GM19238 (cell line): ENCODE measurements around the gene SLC66A1.

Experiments used
- DNase-seq: peaks from one replicate; pipeline ENCODE4 v3.0.0; 2011; ENCODE audit warnings: low spot score; ENCODE audit not compliant: insufficient read length

SLC66A1 gene

GRCh38 chr1:19324665-19324990, 12.5 kb downstream of the SLC66A1 start:
- DNase-seq: no peak

DNA sequence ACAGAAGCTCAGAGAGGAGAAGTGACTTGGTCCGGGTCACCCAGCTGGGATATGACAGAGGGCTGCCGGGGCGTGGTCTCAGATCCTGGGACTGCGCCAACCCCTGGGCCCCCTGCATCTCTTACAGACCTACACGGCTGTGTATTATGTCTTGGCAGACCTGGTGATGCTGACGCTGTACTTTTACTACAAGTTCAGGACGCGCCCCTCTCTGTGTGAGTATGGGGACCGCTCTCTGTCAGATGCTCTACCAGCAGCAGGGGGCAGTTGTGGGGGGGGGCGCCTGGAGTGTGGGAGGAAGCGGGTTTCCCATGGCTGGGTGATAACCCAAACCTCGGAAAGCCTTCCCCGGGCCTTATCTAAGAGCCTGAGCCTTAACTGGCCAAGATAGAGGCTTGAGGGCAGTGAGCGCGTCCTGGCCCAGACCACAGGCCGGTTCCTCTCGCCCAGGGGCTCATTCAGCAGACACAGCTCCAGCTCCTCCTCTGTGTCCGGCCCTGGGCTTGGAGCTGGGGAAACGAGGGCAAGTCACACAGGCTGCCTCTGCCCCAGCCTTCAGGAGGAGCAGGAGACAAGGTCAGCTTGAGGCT, 13.3 kb downstream of the SLC66A1 start:
- DNase-seq: no peak

GRCh38 chr1:19325958-19326747, 14.0 kb downstream of the SLC66A1 start:
- no peak for DNase-seq

GRCh38 chr1:19326748-19327065, 14.6 kb downstream of the SLC66A1 start:
- no peak for DNase-seq

DNA sequence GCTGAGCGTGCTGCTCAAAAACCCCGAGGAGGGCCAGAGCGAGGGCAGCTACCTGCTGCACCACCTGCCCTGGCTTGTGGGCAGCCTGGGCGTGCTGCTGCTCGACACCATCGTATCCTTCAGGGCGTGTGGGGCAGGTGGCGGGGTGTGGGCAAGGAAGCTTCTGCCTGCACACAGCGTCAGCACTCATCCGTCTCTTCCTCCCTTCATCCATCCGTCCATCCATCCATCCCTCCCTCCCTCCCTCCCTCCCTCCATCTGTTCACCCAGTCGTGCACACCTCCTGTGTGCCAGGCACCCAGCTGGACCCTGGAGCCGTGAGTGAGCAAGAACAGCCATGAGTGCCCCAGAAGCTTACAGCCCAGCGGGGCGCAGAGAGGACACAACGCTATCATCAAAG, 15.2 kb downstream of the SLC66A1 start:
- DNase-seq: no peak

GRCh38 chr1:19327736-19328135, 15.6 kb downstream of the SLC66A1 start:
- DNase-seq: no peak

GRCh38 chr1:19328486-19328885, 16.4 kb downstream of the SLC66A1 start:
- no peak for DNase-seq

DNA sequence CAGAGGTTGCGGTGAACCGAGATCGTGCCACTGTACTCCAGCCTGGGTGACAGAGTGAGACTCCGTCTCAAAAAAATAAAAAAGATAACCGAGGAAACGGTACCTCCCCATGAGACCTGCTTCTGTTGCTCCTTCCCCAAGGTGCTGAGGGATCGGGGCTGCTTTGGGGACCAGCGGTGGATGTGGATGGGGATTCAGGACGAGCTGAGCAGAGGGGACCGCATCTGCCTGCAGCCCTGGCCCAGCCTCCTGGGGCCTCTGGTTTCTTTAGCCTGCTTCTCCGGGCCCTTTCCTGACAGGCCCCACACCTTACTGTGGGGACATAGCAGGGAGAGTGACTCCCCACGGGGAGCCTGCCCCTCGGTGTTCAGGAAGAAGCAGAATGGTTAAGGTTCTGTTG, 17.1 kb downstream of the SLC66A1 start:
- DNase-seq: no peak

- no peak for DNase-seq
These were observed 17.5 kb downstream of the SLC66A1 start for GRCh38 chr1:19329611-19330010.

- no peak for DNase-seq
These were observed 18.5 kb downstream of the SLC66A1 start for GRCh38 chr1:19330449-19331135.

GRCh38 chr1:19331262-19331878, 19.2 kb downstream of the SLC66A1 start:
- no peak for DNase-seq

DNA sequence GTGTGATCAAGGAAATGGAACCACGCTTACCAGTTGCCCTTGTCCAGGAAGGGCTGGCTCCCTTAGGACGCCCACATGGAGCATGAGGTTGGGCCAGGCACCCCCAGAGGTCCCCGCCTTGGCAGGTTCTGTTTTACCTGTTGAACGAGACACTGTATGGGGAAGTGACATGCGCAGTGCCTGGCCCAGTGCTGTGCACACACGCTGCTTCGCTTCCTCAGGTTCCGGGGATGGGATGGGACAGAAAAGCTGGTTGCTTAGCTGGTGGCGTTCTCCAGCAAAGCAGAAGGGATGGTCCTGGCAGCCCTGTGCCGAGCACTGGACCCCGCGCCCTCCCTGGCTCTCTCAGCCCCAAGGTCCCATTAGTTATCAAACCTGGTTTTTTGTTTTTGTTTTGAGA, 20.7 kb downstream of the SLC66A1 start:
- DNase-seq: no peak

- DNase-seq: no peak
These were observed 21.6 kb downstream of the SLC66A1 start for GRCh38 chr1:19333587-19334354.

GRCh38 chr1:19336543-19336942, 24.4 kb downstream of the SLC66A1 start:
- DNase-seq: no peak

GRCh38 chr1:19337289-19337688, 25.2 kb downstream of the SLC66A1 start:
- DNase-seq: no peak

DNA sequence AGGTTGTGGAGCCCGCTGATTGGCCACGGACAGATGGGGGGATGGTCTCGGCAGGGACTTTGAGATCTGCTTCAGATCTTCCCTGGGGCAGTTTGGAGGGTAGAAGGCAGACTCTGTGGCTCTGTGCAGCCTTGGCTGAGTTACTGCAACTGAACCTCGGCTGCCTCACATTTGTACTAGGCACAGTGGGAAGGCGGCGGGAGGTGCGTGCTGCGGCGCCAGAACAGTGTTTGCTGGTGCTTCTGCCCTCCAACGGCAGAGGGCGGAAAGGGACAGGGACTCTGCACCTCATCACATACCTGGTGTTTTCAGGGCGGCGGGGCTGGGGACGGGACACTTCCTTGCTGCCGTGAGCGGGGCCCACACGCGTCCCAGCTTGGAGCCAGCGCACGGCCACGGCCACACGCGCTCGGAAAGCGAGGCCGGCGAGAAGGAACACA, 26.2 kb downstream of the SLC66A1 start:
- no peak for DNase-seq

DNA sequence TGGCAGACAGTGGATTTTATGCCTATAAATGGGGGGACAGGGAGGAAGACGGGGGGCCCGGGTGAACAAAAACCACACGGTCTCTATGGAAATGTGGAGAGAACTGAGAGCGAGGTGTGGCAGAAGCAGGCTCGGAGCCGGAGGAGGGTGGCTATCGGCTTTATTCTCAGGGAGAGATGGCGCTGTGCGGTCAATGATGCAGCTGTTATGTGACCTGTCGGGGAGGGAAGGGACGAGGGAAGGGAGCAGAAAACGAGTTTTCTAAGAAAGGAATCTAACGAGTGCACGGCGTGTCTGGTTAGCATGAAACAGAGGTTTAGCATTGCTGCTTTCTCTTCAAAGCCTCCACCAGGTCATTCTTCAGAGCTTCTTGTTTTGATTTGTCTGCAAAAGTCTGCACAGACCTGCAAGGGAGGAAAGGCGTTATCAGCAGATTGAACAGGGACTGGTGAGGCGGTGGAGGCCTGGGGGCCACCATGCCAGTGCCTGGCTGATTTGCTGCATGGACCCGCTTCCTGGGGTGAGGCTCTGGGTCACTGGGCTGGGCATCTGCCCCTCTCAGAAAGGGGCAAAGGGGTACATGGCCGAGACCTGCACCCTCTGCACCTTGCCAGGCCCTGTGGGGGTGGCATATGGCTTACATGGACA, 27.2 kb downstream of the SLC66A1 start:
- no peak for DNase-seq

GRCh38 chr1:19340387-19340937, 28.3 kb downstream of the SLC66A1 start:
- DNase-seq: no peak

DNA sequence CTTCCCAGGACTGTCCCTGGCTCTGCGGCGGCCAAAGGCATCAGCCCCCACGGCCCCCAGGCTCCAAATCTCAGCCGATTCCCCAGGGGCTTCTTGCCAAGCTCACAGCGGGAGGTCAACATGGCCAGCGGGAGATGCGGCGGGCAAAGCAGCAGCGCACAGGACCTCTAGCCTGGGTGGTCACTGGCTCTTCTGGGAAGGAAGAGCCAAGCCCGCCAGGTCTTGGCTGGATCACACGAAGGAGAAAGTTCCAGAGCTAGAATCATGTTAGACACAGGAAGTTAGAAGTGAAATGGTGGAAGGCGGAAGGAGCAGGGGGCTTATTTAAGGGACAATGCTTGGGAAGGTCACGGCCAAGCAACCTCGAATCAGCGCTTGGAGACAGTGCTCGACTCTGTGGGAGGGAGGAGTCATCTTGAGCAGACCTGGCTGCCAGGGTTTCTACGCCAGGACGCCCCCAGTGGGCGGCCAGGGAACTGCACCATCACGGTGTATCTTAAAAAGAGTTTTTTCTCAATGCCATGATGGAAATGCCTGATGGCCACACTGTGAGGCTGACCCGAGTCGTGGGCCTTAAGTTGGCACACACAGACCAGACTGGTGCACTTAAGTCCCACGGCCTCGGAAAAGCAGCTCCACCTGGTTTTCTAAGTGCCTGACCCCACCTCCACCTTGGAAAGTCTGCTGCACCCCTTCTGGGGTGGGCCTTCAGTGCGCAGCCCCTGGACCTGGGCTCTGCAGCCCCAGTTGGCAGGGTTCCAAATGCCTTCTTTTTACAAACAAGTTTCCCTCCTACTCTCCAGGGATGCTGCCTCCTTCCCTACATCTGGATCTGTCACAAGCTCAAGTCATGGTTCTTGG, 29.3 kb downstream of the SLC66A1 start:
- DNase-seq: peak; percentile 75
